Measurements from ENCODE around the gene THEM5. TPM values are rescaled to one million over a fixed set of nuclear protein-coding genes. Genes with fewer than 3 reads are reported as not detected.

The THEM5 gene
- total RNA-seq, 1 donor from 2014 or later = not detected

DNA sequence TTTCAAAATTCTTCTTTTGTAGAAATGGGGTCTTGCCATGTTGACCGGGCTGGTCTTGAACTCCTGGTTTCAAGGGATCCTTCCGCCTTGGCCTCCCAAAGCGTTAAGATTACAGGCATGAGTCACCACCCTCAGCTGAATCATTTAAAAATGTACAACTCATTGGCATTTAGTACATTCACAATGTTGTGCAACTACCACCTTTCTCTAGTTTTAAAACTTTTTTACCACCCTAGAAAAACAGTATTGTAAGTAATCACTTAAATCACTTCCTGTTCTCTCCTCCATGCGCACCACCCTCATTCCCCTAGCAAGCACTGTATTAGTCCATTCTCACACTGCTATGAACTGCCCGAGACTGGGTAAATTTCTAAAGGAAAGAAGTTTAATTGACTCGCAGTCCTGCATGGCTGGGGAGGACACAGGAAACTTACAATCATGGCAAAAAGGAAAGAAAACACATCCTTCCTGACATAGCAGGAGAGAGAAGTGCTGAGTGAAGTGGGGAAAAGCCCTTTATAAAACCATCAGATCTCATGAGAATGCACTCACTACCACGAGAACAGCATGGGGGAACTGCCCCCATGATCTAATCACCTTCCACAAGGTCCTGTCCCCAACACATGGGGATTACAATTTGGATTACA is 14.4 kb upstream of the THEM5 start:
- peak; percentile 36 for DNase-seq (ENCODE audit: low spot score)

DNA sequence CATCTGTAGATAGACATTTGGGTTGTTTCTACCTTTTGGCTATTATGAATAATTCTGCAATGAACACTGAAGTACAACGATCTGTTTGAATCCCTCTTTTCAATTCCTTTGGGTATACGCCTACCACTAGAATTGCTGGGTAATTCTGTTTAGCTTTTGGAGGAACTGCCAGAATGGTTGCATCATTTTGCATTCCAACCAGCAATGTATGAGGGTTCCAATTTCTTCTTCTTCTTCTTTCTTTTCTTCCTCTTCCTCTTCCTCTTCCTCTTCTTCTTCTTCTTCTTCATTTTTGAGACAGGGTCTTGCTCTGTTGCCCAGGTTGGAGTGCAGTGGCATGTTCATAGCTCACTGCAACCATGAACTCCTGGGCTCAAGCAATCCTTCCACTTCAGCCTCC is 13.8 kb upstream of the THEM5 start:
- DNase-seq (ENCODE audit: low spot score) = no peak

DNA sequence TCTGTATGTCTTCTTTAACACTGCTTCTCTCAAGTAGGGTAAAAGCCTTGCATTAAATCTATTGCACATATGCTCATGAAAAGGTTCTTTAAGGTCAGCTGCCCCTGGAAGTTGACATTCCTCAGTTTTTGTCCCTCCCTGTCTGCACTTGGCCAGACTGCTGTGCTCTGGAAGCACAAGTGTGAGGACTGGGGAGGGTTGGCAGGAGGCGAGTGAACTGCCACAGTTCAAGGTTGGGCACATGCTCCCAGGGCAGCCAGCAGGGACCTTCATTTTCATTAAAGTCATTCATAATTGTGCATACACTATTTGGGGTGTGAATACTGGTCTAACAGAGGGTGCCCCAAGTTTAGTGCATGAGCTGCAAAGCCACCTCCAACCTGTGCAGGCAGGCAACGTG is 10.9 kb upstream of the THEM5 start:
- no peak for DNase-seq (ENCODE audit: low spot score)

DNA sequence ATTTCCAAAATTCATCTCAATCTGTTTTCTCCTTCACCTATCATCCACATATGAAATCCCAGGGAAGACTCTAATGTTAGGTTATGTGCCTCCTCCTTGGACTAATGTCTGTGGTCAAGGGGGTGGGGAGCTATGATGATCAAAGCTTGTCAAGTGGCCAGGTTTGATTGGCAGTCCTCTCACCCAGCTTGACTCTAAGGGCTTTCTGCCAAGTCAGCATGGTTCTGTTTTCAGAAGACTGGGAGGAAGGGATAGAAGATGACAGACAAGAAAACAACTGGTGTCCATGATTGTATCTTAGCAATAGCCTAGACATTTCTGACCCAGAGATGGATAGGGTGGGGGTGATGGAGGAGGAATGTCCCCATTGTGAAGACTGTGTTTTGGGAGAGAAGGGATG is 9.1 kb upstream of the THEM5 start:
- DNase-seq (ENCODE audit: low spot score) = no peak

DNA sequence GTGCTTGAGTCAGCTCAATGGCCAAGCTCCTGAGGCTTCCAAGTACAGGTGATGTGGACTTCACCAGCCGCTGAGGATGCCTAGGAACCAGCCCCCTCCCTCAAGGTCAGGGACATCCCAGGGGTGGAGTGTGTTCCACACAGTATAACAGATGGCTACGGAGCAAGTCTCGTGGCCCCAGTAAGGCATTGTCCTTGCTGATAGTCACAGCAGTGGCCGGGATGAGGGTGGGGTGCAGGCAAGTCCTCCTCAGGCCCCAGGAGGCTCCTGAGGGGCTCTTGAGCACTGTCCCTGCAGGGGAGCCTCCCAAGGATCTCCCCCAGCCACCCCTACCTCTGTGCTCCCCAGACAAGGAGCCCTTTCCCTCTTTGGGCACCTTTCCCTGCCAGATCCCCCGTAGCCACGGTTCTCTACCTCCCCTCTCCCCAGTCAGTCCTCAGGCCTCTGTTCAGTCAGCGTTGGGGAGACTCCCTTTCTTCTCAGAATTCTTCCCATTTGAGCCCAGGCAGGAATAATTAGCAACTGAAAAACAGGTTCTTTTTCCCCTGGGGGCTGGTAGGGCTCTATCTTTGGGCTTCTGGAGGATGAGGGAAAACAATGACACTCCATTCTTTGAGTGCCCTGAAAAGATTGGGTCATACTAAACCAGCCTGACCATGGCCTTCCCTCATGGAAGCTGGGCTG is 7.1 kb upstream of the THEM5 start:
- DNase-seq (ENCODE audit: low spot score) = peak; percentile 28

DNA sequence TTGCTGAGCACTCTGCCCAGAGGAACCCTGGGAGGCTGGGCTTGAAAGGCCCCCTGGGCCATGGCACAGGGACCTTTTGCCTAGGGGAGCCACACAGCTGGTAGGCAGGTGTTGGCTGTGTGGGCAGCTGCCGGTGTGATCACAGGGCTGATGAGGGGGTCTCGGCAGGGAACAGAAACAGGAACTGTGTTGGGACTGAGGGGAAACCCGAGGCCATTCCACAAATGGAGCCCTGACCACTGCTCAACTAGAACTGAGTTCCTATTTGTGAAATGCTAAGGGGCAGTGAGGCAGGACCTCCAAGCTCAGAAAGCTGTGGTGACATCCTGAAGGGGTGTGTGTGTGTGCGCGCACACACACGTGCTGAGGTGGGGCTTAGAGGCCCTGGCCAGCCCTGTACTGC is 6.4 kb upstream of the THEM5 start:
- DNase-seq (ENCODE audit: low spot score) = peak; percentile 19

DNA sequence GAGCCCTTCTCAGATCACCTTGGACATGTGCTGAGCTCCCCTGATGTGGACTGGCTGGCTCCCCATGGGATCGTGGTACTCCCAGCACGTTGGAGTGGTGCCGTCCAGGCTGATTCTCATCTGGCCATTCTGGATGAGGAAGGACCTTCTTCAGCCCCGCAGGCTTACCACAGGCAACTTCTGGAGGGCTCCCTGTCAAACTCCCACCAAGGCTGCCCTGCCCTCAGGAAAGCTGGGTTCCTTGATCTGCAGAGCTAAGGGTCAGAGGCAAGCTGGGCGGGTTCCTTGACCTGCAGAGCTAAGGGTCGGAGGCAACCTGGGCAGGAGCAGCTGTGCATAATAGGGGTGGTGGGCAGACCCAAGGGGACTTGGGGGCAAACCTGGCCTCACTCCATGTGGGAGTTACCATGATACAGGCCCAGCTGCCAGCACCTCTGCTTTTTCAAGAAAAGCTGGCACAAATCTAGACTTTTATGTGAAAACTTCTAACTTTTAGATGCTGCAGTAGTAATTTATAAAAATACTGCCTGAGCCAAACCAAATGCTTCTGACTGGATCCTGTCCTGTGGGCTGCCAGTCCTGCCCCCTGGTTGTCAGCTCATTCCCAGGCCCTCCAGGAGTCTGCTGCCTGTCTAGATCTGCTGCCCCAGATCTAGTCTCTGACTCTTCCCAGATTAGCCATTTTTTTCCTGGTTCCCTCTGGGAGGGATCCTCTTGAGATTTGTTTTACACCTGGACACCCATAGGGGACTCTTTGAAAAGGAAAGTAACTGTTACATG is 5.6 kb upstream of the THEM5 start:
- peak; percentile 34 for DNase-seq (ENCODE audit: low spot score)

DNA sequence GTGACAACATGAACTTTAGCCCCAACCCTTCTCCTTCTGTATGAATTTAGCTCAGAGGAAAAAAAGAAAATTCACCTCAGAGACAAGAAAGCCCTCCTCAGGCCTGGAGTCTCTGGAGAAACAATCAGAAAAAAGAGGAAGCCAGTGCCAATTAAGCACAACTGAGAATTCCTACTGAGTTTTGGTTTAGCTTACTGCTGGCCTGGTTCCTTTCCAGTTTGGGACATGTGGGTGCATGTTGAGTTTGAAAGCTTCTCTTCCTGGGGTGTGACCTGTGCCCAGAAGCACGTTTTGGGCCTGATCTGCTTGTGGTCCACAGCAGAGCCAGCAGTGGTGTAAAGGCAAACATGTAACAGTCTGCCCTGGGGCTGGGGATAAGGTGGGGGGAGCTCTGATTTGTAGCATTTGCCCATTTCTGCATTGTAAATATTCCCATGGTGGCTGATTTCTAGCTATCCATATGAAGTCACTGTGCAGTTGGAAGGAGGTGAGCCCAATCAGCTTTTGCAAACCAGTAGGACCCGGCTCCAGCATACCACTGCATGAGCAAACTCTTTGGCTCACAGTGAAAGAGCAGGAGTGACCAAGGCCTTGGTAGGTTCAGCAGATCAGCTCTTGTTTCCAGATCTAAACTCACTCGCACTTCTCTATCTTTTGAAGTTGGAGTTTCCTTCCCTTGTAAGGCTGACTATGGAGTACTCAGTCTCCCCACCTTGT is 4.7 kb upstream of the THEM5 start:
- DNase-seq (ENCODE audit: low spot score) = peak; percentile 48

DNA sequence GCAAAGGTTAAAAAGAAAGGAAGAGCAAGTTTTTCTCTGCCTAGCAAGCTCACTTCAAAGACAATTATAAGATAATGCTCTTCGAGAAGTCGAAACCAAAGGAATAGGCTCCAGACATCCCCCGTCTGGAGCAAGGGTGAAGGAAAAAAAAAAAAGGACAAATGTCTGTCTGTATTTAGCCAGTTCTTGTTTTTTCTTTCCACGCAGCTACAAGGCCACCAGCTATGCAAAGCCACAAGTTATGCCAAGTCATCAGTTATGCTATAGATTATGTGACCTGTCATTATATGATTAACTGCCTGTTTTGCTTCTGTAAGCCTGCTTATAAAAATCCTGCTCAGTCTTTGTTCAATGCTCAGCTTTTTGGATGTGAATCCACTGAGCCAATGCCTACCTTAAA is 2.4 kb upstream of the THEM5 start:
- no peak for DNase-seq (ENCODE audit: low spot score)

DNA sequence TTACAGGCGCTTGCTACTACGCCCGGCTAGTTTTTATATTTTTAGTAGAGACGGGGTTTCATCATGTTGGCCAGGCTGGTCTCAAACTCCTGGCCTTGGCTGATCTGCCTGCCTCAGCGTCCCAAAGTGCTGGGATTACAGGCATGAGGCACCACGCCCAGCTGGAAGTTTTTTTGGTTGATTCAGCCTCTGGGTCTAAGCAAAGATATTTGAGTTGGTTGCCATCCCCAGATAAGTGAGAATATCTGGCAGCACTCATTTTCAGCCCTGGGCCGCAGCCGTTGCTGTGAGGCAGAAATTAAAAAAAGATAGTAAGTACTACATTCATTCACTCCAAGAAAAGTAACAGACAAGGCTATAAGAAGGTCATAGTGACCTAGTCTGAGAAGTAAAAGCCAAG is 2.0 kb upstream of the THEM5 start:
- peak; percentile 35 for DNase-seq (ENCODE audit: low spot score)

DNA sequence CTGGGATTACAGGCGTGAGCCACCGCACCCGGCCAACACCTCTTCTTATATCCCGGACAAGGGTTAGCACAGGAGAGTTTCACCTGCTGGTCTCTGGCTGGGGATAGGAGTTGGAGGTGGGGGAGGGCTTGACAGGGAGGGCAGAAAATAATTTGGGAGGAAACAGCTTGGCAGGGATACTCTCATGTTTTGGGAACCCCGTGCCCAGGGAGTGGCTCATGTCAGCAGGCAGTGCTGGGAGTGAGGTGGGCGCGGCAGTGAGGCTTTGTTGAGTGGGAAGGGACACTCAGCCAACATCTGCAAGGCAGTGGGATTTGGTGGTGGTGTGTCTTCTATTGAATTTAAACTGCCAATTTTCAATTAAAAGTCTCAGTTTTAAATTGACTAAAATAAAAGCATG is 1.1 kb upstream of the THEM5 start:
- peak; percentile 37 for DNase-seq (ENCODE audit: low spot score)

DNA sequence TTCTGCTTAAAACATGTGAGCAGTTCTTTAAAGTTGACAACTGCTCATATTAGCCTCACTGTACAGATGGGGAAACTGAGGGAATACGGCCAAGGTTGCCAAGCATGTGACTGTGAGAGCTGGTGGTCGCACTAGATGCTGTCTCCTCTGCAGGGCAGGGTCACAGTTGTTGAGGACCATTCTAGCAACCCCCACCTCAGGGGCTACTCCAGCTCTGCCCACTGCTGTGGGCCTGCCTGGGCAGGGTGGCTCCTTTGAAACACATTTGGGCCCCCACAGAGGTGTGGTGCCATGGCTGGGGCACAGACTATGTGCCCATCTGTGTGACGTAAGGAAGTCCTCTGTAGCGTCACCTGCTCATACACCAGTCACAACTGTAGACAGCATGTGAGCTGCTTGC is 779 bp downstream of the THEM5 start:
- peak; percentile 15 for DNase-seq (ENCODE audit: low spot score)

DNA sequence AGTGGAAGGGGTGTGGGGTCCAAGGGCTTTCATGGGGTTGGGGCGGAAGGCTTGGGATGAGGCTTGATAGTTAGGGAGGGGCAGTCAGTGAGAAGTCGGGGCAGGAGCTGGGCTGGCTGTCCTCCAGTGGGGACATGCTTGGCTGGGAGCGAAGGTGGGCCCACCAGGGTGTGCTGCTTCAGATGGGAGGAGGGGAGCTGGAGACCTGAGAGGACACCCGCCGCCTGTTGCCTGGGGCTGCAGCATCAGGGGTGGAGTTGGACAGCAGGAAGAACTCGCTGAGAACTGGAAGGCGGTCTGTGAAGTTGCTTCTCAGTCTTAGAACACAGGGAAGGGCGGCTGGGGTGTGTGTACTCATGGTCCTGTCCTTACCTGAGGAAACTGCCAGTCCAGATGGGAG is 1.6 kb downstream of the THEM5 start:
- DNase-seq (ENCODE audit: low spot score) = peak; percentile 41

DNA sequence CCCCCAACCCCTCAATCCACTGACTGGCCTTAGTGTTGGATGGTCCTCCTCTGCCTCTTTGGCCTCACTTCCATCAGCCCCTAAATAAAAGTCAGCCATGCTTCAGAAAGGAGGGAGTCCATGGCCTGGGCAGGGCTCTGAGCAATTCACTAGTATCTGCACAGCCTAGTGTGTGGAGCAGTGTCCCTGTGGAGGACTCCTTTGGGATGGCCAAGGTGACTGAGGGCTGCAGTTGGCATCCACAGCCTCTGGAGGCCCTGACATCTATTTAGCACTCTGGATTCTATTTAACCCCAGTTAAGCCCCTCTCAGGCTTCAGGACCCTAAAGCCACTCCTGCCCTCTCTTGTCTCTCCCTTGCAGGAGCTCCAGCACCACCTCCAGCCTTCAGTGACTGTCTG is 3.6 kb downstream of the THEM5 start:
- no peak for DNase-seq (ENCODE audit: low spot score)

DNA sequence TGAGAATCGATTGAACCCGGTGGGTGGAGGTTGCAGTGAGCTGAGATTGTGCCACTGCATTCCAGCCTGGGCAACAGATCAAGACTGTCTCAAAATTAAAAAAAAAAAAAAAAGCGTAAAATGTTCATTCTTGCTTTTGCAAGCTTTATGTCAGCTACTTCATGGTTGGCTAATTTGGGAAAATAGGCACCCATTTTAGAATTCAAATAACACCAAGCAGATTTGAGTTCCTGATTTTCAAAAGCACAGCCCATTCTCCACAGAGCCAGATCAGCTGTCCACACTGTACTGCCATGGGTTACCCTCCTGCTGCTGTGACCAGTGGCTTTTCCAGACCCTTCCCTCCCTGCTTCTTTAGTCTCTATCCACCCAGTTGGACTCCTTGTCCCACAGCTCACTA is 4.4 kb downstream of the THEM5 start:
- DNase-seq (ENCODE audit: low spot score) = no peak

DNA sequence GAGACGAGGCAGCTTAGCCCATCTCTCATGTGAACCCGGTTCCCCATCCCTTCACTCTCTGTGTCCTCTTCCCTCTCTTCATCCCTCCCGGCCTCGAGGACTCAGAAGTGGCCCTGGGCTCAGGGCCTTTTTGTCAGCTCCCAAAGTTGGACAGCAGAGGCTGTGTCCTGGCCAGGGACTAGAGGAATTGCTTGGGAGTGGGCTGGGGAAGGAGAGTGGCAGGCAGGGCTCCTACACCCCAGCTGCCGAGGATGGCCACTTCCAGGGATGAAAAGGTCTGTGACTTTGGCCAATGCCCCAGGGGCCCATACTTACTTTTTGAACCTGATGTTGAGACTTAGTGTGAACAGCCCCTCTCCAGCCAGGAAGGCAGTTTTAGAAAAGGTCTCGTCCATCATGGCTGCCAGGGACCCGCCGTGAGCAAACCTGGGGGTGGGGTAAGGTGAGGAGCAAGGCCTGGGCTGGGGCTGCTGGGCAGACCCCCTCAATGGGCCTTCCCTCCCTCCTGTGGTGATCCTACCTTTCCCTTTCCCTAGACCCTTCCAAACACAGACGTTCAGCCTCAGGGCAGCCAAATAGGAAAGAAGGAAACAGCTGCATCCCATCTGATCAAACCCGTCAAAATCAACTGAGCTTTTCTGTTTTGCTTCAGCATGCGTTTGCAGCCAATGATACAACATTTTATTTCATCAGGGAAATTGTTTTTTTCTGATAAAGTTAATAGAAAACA is 5.5 kb downstream of the THEM5 start:
- DNase-seq (ENCODE audit: low spot score) = no peak

DNA sequence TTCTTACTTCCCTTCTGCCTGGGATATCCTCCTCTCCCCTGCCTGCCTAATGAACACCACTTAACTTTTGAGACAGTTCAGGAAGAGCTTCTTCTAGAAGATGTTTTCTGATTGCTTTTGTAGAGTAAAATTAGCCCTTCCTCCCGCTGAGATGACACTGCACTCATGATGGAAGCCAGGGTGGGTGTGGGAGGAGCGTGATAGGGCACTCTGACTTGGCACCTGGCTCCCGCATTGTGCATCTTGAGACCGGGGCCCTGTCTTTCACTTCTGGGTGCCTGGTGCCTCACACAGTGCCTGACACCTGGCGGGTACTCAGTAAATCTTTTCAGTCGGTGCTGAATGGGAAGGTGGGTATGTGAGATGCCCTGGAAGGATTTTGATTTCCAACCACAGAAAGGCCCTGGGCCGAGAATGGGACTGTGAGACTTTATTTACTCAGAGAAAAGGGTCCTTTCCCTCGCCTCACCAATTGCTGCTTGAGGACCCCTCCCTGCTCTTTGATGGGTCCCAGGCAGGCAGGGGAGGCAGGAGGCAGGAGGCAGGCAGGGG is 6.8 kb downstream of the THEM5 start:
- no peak for DNase-seq (ENCODE audit: low spot score)

DNA sequence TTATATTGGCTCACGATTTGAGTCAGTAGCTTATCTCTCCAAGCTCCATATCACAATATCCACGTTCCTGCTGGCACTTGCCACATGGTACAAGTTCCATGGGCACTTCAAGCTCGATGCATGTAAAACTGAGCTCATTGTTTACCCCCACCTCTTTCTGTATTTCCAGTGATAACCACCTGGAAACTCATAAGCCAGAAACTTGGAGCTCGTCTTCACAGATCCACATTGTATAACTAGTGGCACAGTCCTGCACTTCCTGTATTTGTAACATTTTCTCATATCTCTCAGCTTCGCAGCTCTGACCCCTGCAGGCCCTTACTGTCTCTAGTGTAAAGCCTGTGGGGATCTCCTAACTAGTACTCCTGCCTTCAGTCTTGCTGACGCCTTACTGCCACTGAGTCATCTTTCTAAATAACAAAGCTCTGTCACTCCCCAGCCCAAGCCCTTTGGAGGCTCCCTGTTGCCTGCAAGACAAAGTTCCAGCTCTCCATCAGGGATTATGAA is 7.4 kb downstream of the THEM5 start:
- no peak for DNase-seq (ENCODE audit: low spot score)

DNA sequence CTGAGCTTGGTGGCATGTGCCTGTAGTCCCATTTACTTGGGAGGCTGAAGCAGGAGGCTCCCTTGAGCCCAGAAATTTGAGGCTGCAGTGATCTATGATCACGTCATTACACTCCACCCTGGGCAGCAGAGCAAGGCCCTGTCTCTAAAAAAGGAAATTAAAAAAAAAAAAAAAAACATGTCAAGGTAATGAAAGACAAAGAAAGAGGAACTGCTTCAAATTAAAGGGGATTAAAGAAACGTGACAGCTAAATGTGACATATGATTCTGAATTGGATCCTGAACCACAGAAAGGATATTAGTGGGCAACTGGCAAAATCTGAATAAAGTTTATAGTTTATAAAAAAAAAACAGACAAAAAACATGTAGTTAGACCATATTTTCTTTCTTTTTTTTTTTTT is 10.1 kb downstream of the THEM5 start:
- no peak for DNase-seq (ENCODE audit: low spot score)

DNA sequence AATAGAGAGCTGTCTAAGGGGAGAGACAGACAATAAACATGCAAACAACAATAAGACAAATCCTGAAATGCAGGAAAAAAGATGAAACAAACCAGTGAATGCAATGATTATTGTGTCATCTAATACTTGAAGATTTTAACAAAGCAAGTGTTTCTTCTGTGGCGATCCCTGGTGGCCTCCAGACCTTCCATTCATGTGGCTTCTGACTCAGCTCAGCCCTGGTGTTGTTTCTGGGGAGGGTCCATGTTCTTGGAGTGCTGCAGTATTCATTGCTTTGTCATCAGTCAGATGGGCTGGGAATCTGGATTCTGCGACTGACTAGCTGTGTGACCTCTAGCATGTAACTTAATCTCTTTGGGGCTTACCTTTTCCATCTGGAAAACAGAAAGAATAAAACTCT is 12.4 kb downstream of the THEM5 start:
- no peak for DNase-seq (ENCODE audit: low spot score)

DNA sequence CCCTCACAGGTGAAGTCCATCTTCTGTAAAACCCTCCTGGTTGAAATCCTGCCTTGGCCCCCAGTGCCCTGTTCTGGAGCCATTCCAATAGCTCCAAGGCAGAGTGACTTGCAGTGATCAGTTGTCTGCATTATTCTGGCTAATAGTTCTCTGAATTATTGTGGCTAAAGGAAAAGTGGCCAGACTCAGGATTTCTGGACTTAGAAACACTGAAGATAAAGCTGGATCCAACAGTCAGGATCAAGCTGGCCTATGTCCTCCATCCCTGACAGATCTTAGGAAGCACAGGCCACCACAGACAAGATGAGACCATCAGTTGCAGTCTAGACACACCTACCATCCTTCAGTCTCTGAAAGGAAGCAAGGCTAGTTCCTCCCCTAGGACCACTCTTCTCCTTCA is 13.1 kb downstream of the THEM5 start:
- DNase-seq (ENCODE audit: low spot score) = no peak

Data from ureter (tissue), 1 donor.